Cardiac fibroblast (primary cell): ENCODE results near the gene TBL1X.
"Not testable (repeated sequence)": the region's sequence is repeated elsewhere in the genome, so short reads cannot be mapped to it uniquely, and the experiment has no call there.

Source experiments
- DNase-seq, 2 donors: peaks; one replicate each; pipeline versions ENCODE4 v3.0.0 to v3.0.0-alpha.2; 2010; ENCODE audit warnings: low read depth in 2 of 2
- H3K4me3 ChIP-seq, 2 donors: replicated peaks in 1 of 2; 1 replicate in 1 of 2; 2 replicates in 1 of 2; pipeline ENCODE4 v1.5.1; 2011; ENCODE audit warnings: low read depth in 2 of 2, low read length in 2 of 2, mild to moderate bottlenecking in 2 of 2, moderate library complexity in 1 of 2
- CTCF ChIP-seq: IDR thresholded peaks from one replicate; pipeline ENCODE4 v1.5.1; 2011; ENCODE audit warnings: low read depth, mild to moderate bottlenecking, low read length, inconsistent platforms

TBL1X gene

GRCh38 chrX:9430346-9430921, 34.4 kb upstream of the TBL1X start:
- DNase-seq, result no peak
- H3K4me3 ChIP-seq, result no peak overlapping the region
- TF ChIP-seq CTCF, result no peak

GRCh38 chrX:9431281-9431680, 33.6 kb upstream of the TBL1X start:
- H3K4me3 ChIP-seq, result no peak overlapping the region
- no peak for TF ChIP-seq CTCF
- no peak for DNase-seq

- no peak for DNase-seq
- TF ChIP-seq CTCF, result no peak
- no peak overlapping the region for H3K4me3 ChIP-seq
These were observed 31.3 kb upstream of the TBL1X start for GRCh38 chrX:9433596-9433995.

- DNase-seq, result no peak
- TF ChIP-seq CTCF, result no peak
- H3K4me3 ChIP-seq, result no peak overlapping the region
These were observed 30.8 kb upstream of the TBL1X start for GRCh38 chrX:9434051-9434550.

GRCh38 chrX:9435086-9435485, 29.8 kb upstream of the TBL1X start:
- not testable (repeated sequence) for DNase-seq, H3K4me3 ChIP-seq

GRCh38 chrX:9436812-9437211, 28.0 kb upstream of the TBL1X start:
- H3K4me3 ChIP-seq, result no peak overlapping the region
- no peak for TF ChIP-seq CTCF
- DNase-seq, result no peak

- no peak for TF ChIP-seq CTCF
- DNase-seq, result no peak
- H3K4me3 ChIP-seq, result no peak overlapping the region
These were observed 25.8 kb upstream of the TBL1X start for GRCh38 chrX:9438933-9439494.
